Skeletal muscle satellite cell (primary cell): ENCODE results near the gene EXOC4.
"Not testable (repeated sequence)": the region's sequence is repeated elsewhere in the genome, so short reads cannot be mapped to it uniquely, and the experiment has no call there.

Experiments
- H3K27me3 ChIP-seq: 2 replicates; pipeline ENCODE4 v1.7.0; 2013; ENCODE audit warnings: low read length; ENCODE audit not compliant: control insufficient read depth, insufficient read depth
- H3K36me3 ChIP-seq: 2 replicates; pipeline ENCODE4 v1.7.0; 2013; ENCODE audit warnings: mild to moderate bottlenecking, control low read depth, low read length; ENCODE audit not compliant: insufficient read depth
- H3K4me1 ChIP-seq: 2 replicates; pipeline ENCODE4 v1.7.0; 2013; ENCODE audit warnings: low read length; ENCODE audit not compliant: control insufficient read depth, insufficient read depth
- H3K4me2 ChIP-seq: 2 replicates; pipeline ENCODE4 v1.7.0; 2013; ENCODE audit warnings: mild to moderate bottlenecking, low read length
- H3K4me3 ChIP-seq: 2 replicates; pipeline ENCODE4 v1.7.0; 2013; ENCODE audit warnings: low read length
- H3K9ac ChIP-seq: 2 replicates; pipeline ENCODE4 v1.7.0; 2013; ENCODE audit warnings: mild to moderate bottlenecking, low read depth, low read length, moderate library complexity
- H3K9me3 ChIP-seq: replicated peaks from 2 replicates; pipeline ENCODE4 v1.7.0; 2013; ENCODE audit warnings: mild to moderate bottlenecking, control low read depth, low read length

Gene EXOC4

DNA sequence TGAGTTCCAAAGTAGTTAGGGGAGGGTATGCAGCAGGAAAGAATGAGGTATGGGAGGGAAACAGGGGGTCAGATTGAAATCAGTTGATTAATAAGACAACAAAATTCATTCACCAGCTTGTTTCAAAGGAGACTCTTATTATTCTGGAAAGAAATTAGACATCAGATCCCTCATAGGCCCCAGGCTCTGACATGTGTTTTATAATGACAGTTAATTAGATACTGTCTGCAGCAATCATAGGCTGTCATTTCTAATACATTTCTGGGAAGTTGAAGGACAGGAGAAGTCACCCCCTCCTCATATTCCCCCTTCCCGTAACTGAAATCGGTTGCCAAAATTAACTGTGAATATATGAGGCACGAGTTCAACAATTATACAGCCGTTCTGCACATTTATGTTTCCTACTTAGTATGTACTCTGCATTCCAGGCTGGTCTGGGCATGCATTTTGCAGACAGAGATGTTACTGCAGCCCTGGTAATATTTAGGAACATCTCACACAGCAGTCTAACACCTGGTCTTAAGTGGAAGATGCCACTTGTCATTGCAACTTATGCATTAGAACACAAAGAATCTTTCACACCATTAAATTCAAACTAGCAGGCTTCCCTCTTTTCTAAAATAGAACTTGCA lies 519.0 kb downstream of the EXOC4 start:
- Histone ChIP-seq H3K4me3 (no peak overlapping the region), H3K4me2 (no peak overlapping the region), H3K9ac (no peak overlapping the region), H3K4me1 (peaks cover 10% of the 10 kb centered on the region), H3K9me3 (no peaks in the 10 kb centered on the region), H3K36me3 (no peaks in the 10 kb centered on the region), H3K27me3 (no peaks in the 10 kb centered on the region)

DNA sequence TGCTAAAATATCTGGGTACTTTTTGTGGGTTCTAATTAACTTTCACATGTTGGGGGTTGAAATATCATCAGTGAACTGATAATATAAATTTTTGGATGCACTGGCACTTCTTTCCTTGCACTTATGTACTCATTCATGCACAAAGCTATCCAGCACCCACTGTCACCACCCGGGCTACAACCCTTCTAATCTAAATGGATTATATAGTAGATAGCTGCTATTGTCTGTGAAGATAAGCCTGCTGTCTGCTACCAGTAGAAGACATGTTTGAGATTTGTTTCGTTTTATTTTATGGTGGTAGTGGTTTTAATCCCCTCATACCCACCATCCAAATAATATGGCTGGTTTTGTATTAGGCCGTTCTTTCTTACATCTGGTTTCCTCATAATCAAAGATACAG lies 520.7 kb downstream of the EXOC4 start:
- Histone ChIP-seq H3K27me3 (no peaks in the 10 kb centered on the region), H3K4me1 (peaks cover 10% of the 10 kb centered on the region)

DNA sequence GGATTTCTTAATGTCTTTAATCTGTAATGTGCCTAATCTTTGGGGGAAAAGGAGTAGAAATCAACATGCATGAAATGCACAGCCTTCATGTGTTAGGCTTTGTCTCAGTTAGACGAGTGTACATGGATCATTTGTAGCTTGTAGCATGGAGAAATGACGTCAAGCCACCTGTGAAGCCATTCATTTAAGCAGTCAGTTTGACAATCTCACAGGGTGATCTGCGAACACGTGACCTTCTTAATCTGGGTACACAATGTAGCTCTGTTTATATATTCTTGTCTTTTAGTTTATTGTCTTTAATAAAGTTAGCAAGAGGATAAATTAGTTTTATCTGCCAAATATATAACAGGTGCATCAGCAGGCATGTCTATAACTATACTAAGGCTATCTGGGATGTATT lies 522.3 kb downstream of the EXOC4 start:
- no peak overlapping the region for H3K9ac ChIP-seq
- H3K4me2 ChIP-seq: no peak overlapping the region
- peaks cover 10% of the 10 kb centered on the region for H3K4me1 ChIP-seq
- no peaks in the 10 kb centered on the region for H3K9me3 ChIP-seq
- no peaks in the 10 kb centered on the region for H3K27me3 ChIP-seq
- H3K4me3 ChIP-seq: no peak overlapping the region
- no peaks in the 10 kb centered on the region for H3K36me3 ChIP-seq

More for the DNA sequence above, 520.7 kb downstream of the EXOC4 start:
- H3K36me3 ChIP-seq: no peaks in the 10 kb centered on the region
- H3K9me3 ChIP-seq: no peaks in the 10 kb centered on the region
- H3K9ac ChIP-seq: no peak overlapping the region
- no peak overlapping the region for H3K4me3 ChIP-seq
- no peak overlapping the region for H3K4me2 ChIP-seq

DNA sequence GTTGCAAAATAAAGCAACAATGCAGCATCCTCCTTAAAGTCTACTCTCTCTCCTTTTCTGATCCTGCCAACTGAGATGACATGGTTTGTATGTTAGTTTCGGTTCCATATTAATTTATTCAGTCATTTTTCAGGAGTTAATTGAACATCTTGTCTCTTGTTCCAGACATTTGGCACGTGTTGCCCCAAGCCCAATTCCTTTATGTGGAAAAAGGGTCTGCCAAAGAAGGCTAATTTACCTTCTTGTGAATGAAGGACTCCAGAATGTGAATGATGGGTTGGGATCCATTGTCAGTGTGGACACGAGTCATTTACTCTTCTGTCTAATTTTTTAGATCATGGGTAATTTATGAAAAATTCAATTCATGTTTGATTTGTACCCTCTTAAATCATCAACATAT lies 523.4 kb downstream of the EXOC4 start:
- H3K4me1 ChIP-seq: peaks cover 5% of the 10 kb centered on the region
- H3K9ac ChIP-seq: no peak overlapping the region
- no peak overlapping the region for H3K4me3 ChIP-seq
- no peaks in the 10 kb centered on the region for H3K9me3 ChIP-seq
- H3K27me3 ChIP-seq: no peaks in the 10 kb centered on the region
- H3K36me3 ChIP-seq: no peaks in the 10 kb centered on the region
- no peak overlapping the region for H3K4me2 ChIP-seq

DNA sequence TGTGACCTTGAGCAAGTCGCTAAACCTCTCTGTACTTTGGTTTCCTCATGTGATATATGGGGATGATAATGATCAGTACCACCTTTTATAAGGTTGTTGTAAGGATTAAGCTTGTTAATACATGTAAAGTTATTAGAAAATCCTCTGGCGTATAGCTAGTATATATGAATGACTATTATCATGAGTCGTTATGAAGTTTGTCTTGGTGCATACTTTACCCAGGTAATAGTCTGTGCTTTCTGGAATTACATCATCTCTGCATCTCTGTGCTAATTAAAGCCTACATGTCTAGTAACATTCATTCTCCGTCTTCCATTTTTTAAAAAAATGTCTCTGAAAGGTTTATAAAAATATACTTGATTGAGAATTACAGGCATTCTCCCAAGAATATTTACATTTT lies 524.8 kb downstream of the EXOC4 start:
- H3K4me2 ChIP-seq: no peak overlapping the region

DNA sequence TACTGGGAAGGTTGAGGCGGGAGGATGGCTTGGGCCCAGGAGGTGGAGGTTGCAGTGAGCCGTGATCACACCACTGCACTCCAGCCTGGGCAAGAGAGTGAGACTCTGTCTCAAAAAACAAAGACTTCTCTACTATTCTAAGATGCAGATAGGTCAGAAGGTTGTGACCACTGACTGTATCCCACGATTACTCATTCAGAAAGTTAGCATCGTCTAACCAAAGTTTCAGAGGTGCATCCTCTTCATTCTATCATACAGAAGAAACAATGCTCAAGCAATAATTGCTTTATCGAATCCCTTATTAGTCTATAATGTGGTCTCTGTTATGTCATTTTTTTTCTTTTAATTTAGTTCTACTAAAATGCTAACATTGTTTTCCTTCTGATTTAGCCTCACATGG lies 525.6 kb downstream of the EXOC4 start:
- H3K4me1 ChIP-seq: no peaks in the 10 kb centered on the region
- no peak overlapping the region for H3K4me3 ChIP-seq
- H3K4me2 ChIP-seq: no peak overlapping the region
- no peaks in the 10 kb centered on the region for H3K36me3 ChIP-seq
- no peaks in the 10 kb centered on the region for H3K27me3 ChIP-seq
- H3K9me3 ChIP-seq: no peaks in the 10 kb centered on the region
- no peak overlapping the region for H3K9ac ChIP-seq

More for the DNA sequence above, 524.8 kb downstream of the EXOC4 start:
- no peak overlapping the region for H3K9ac ChIP-seq
- no peaks in the 10 kb centered on the region for H3K4me1 ChIP-seq
- H3K36me3 ChIP-seq: no peaks in the 10 kb centered on the region
- H3K27me3 ChIP-seq: no peaks in the 10 kb centered on the region
- no peak overlapping the region for H3K4me3 ChIP-seq
- no peaks in the 10 kb centered on the region for H3K9me3 ChIP-seq

DNA sequence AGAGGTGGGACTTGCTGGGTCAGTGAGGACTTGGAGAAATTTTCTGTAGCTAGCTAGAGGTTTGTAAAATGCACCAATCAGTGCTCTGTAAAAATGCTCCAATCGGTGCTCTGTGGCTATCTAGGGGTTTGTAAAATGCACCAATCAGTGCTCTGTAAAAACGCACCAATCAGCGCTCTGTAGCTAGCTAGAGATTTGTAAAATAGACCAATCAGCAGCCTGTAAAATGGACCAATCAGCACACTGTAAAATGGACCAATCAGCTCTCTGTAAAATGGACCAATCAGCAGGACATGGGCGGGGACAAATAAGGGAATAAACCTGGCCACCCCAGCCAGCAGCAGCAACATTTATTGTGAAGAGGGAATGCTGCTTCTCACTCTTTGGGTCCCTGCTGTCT lies 526.7 kb downstream of the EXOC4 start:
- not testable (repeated sequence) for H3K4me1 ChIP-seq, H3K36me3 ChIP-seq, H3K9me3 ChIP-seq, H3K4me2 ChIP-seq, H3K4me3 ChIP-seq, H3K9ac ChIP-seq, H3K27me3 ChIP-seq

DNA sequence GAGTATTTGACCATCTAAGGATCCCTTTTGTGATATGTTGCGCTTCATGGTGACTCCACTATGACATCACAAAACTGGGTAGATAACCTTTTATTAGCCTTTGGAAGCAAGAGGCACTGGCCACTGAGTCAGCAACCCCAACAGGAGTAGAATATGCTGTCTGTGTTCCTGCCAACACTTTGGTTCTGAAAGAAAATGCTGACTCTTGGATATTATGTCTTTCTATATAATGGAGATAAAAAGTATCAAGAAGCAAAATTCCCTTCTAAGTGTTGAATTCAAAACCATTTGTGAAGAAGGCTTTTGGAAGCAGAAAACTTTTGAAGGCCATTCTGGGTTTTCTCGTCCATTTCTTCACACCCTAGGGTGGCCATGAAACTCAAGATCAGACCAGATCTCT lies 528.0 kb downstream of the EXOC4 start:
- Histone ChIP-seq H3K4me3 (no peak overlapping the region), H3K27me3 (no peaks in the 10 kb centered on the region), H3K36me3 (no peaks in the 10 kb centered on the region), H3K4me2 (no peak overlapping the region), H3K9me3 (no peaks in the 10 kb centered on the region), H3K9ac (no peak overlapping the region), H3K4me1 (no peaks in the 10 kb centered on the region)

DNA sequence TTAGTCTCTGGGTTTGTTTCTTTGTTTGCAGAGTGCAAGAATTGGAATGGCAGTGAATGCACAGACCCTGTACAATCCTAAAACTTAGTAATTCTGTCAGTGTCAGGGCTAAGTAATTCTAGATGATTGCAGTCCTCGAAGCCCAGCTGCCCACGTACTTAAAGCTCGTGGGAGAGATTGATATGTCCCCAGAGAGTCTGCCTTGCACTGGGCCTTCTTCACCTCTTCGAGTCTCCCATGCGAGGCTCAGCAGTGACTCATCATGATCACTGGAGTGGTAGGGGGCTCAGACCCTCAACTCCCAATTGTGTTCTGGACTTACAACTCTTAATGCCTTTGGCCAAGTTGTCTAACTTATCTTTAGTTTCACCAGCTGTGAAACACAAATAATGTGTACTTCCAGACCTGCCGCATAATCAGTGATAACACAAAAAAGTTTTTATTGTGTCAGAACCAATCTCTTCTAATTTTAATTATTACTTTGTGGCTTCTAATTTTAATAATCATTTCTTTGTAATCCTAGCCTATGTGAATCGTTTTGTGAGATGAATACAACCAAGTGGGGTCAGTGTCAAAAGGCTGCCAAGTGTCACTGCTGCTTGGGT lies 528.7 kb downstream of the EXOC4 start:
- Histone ChIP-seq H3K27me3 (no peaks in the 10 kb centered on the region), H3K9ac (no peak overlapping the region), H3K4me2 (no peak overlapping the region), H3K4me1 (no peaks in the 10 kb centered on the region), H3K4me3 (no peak overlapping the region), H3K36me3 (no peaks in the 10 kb centered on the region), H3K9me3 (no peaks in the 10 kb centered on the region)

DNA sequence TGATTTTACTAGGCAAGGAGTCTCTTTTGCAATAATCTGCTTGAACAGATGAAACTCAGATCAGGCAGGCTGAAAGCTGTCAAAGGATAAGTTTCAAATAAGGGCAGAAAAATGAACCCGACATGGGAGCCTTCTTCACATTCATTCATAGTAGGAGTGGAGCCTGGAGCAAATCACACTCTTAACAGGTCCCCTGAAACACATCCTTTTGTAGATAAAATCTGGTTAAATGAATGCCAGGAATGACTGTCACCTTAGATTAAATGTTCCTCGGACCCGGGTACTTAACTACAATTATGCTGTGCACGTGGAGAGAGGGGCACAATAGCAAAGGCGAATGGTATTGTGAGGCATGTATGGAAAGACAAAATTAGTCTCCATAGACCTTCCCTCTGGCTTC lies 529.6 kb downstream of the EXOC4 start:
- Histone ChIP-seq H3K4me2 (no peak overlapping the region), H3K9ac (no peak overlapping the region), H3K9me3 (no peaks in the 10 kb centered on the region), H3K4me3 (no peak overlapping the region), H3K4me1 (no peaks in the 10 kb centered on the region), H3K27me3 (no peaks in the 10 kb centered on the region), H3K36me3 (no peaks in the 10 kb centered on the region)

DNA sequence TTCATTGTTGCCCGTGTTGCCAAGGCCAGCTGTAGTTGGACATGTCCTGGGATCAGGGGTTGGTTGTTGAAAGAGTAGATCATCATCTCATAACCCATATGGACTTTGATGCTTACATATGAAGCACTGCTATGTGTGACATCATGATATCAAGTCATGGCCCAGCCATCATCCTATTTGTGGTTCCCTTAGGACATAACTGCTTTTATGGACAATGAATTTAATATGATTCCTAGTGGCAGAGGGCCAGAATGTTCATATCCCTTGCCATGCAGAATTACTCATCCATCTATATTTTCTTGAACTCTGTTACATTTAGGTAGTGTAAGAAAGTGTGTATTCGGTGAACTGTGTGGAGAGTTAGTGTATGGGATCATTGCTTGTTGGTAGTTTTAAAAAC lies 530.4 kb downstream of the EXOC4 start:
- H3K27me3 ChIP-seq: no peaks in the 10 kb centered on the region
- no peaks in the 10 kb centered on the region for H3K4me1 ChIP-seq

DNA sequence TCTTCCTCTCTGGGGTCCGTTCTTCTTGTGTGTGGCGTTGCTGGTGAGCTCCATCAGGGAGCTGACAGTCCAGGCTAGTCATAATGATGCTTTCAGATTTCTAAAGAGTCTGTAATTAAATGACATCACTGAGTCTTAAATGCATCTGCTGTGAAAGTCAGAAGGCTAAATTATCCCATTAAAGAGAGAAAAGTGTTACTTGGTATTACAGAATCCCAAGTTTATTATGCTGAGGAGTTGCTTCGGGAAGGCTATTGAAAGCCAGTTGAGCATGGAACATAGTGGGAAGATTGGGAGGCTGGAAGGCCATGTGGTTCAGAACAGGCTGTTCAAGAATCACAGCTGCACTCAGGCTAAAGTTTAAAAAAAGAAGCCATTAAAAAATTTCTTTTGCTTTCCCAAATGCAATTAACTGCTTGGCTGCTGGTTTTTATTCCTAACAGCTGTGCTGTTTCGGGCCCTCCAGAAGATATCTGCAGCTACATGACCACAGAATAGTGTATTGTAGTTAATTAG lies 531.7 kb downstream of the EXOC4 start:
- Histone ChIP-seq H3K9me3 (no peaks in the 10 kb centered on the region), H3K4me1 (no peaks in the 10 kb centered on the region), H3K27me3 (no peaks in the 10 kb centered on the region), H3K36me3 (no peaks in the 10 kb centered on the region), H3K4me3 (no peak overlapping the region), H3K4me2 (no peak overlapping the region), H3K9ac (no peak overlapping the region)

More for the DNA sequence above, 530.4 kb downstream of the EXOC4 start:
- no peaks in the 10 kb centered on the region for H3K9me3 ChIP-seq
- H3K4me3 ChIP-seq: no peak overlapping the region
- H3K4me2 ChIP-seq: no peak overlapping the region
- H3K9ac ChIP-seq: no peak overlapping the region
- no peaks in the 10 kb centered on the region for H3K36me3 ChIP-seq
